ENCODE measurements around the gene ARID4B.
"Not testable (repeated sequence)": the region's sequence is repeated elsewhere in the genome, so short reads cannot be mapped to it uniquely, and the experiment has no call there.

Gene ARID4B

DNA sequence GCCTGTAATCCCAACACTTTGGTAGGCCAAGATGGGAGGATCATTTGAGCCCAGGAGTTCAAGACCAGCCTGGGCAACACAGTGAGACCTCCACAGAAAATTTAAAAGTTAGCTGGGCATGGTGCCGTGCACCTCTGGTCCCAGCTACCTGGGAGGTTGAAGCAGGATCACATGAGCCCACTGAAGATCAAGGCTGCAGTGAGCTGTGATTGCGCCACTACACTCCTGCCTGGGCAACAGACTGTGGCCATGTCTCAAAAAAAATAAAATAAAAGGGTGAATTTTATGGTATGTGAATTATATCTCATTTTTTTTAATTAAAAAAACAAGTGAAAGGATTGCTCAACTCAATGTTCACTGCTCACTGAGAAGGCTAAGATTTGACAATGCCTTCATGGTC lies 8.7 kb downstream of the ARID4B start:
- TF ChIP-seq, protein P1, sequence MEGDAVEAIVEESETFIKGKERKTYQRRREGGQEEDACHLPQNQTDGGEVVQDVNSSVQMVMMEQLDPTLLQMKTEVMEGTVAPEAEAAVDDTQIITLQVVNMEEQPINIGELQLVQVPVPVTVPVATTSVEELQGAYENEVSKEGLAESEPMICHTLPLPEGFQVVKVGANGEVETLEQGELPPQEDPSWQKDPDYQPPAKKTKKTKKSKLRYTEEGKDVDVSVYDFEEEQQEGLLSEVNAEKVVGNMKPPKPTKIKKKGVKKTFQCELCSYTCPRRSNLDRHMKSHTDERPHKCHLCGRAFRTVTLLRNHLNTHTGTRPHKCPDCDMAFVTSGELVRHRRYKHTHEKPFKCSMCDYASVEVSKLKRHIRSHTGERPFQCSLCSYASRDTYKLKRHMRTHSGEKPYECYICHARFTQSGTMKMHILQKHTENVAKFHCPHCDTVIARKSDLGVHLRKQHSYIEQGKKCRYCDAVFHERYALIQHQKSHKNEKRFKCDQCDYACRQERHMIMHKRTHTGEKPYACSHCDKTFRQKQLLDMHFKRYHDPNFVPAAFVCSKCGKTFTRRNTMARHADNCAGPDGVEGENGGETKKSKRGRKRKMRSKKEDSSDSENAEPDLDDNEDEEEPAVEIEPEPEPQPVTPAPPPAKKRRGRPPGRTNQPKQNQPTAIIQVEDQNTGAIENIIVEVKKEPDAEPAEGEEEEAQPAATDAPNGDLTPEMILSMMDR (conservative IDR thresholded peaks at IDR 0.05; ENCODE audit: low read depth, low read length): no peak
- DNase-seq (ENCODE audit: low read depth): no peak

GRCh38 chr1:235317168-235317567 lies 10.8 kb downstream of the ARID4B start:
- no peak for DNase-seq (ENCODE audit: low read depth)
- TF ChIP-seq, protein P1 (conservative IDR thresholded peaks at IDR 0.05; ENCODE audit: low read depth, low read length): no peak
- H3K4me3 ChIP-seq (ENCODE audit: low read depth, low read length): no peak overlapping the region

More for the DNA sequence above, 8.7 kb downstream of the ARID4B start:
- no peak overlapping the region for H3K4me3 ChIP-seq (ENCODE audit: low read depth, low read length)

DNA sequence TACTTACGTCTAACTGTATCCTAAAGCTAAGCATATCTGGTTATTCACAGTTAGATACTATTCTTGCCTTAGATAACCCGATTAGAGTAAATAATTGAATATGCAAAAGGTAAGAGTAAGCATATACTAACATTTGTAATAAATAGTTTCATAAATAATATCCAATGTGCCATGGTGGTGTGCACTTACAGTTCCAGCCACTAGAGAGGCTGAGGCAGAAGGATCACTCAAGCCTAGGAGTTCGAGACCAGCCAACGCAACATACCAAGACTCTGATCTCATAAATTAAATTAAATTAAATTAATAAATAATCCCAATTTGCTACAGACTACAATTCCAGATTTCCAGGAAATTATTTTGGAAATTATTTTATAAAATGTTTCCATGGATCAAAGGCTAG lies 12.2 kb downstream of the ARID4B start:
- no peak overlapping the region for H3K4me3 ChIP-seq (ENCODE audit: low read depth, low read length)
- DNase-seq (ENCODE audit: low read depth): no peak
- TF ChIP-seq, protein P1 (conservative IDR thresholded peaks at IDR 0.05; ENCODE audit: low read depth, low read length): peak; percentile 14

DNA sequence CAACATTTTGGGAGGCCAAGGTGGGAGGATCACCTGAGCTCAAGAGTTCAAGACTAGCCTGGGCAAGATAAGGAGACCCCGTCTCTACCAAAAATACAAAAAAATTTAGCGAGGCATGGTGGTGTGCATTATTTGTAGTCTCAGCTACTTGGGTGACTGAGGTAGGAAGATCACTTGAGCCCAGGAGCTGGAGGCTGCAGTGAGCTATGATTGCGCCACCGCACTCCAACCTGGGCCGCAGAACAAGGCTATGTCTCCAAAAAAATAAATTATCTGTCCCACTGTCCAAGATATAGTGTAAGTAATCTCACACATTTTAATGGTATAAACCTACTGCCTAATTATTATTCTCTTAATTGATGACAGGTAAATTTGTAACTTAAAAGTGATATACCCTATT lies 12.8 kb downstream of the ARID4B start:
- DNase-seq (ENCODE audit: low read depth): no peak
- no peak overlapping the region for H3K4me3 ChIP-seq (ENCODE audit: low read depth, low read length)
- TF ChIP-seq, protein P1 (conservative IDR thresholded peaks at IDR 0.05; ENCODE audit: low read depth, low read length): no peak

DNA sequence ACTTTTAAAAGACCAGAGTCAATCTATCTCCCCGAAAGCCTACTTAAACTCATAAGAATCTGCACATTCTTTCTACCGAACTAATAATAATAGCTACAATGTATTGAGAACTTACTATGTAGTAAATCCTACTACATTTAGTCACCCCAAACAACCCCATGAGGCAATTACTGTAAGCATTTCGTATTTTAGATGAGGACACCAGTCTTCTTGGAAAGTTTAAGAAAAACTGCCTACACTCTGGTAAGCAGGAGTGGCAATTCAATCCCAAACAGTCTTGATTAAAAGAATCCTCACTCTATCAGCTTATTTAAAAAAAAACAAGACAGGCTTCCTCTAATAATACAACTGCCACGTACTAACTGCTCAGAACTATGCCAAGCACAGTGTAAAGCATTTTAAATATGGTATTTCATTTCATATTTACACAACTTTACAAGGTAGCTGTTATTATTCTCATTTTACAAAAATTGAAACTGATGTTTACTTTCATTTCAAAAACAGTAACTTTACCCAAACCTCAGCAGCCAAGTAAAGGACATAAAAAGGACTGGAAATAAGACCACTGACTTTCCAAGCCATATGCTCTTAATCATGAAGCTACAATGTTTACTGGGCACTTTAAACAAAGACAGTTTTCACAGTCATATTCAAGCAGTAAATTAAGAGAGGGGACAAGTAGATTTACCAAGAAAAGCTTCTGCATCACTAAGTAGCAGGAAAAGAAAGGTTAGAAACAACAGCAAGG lies 13.9 kb downstream of the ARID4B start:
- no peak overlapping the region for H3K4me3 ChIP-seq (ENCODE audit: low read depth, low read length)
- TF ChIP-seq, protein P1 (conservative IDR thresholded peaks at IDR 0.05; ENCODE audit: low read depth, low read length): no peak

DNA sequence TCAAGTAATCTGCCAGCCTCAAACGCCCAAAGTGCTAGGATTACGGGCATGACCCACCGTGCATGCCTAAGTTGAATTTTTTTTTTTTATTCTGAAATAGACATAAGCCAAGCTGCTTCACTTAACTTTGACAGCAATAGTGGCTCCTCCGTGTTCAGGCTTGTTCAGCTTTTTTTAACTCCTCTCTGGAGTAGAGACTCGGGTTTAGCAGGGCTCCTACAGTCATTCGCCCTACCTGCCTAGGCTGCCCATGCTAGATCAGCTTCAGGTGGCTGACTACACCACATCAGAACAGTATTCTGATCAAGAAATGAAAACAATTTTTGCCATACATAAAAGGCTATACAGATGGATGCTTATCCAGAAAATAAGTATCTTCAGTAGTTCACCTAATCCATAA lies 14.7 kb downstream of the ARID4B start:
- no peak overlapping the region for H3K4me3 ChIP-seq (ENCODE audit: low read depth, low read length)
- DNase-seq (ENCODE audit: low read depth): no peak
- TF ChIP-seq, protein P1 (conservative IDR thresholded peaks at IDR 0.05; ENCODE audit: low read depth, low read length): no peak

More for the DNA sequence above, 13.9 kb downstream of the ARID4B start:
- DNase-seq (ENCODE audit: low read depth): no peak

GRCh38 chr1:235309206-235309605 lies 18.8 kb downstream of the ARID4B start:
- H3K4me3 ChIP-seq (ENCODE audit: low read depth, low read length); DNase-seq (ENCODE audit: low read depth): not testable (repeated sequence)
